GM18526 (cell line): ENCODE results near the gene SAG.

ENCODE experiments used
- POLR2A ChIP-seq: IDR thresholded peaks from 3 replicates; pipeline ENCODE4 v1.6.1; 2011; ENCODE audit not compliant: insufficient read length; ENCODE audit errors: extremely low read depth

SAG gene

DNA sequence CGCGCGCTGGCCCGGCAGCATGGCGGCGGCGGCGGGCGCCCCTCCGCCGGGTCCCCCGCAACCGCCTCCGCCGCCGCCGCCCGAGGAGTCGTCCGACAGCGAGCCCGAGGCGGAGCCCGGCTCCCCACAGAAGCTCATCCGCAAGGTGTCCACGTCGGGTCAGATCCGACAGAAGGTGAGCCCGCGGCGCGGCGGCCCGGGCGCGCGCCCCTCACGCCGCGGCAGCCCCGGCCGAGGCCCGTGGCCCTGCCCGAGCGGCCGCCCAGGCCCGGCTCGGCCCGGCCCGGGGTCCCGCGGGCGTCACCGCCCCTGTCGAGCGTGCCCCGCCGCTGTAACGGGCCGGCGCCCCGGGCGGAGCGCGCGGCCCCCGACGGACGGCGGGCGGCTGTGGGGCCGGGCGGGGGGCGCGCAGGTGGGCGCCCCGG is 46.9 kb downstream of the SAG start:
- TF ChIP-seq POLR2A: peak; percentile 54

DNA sequence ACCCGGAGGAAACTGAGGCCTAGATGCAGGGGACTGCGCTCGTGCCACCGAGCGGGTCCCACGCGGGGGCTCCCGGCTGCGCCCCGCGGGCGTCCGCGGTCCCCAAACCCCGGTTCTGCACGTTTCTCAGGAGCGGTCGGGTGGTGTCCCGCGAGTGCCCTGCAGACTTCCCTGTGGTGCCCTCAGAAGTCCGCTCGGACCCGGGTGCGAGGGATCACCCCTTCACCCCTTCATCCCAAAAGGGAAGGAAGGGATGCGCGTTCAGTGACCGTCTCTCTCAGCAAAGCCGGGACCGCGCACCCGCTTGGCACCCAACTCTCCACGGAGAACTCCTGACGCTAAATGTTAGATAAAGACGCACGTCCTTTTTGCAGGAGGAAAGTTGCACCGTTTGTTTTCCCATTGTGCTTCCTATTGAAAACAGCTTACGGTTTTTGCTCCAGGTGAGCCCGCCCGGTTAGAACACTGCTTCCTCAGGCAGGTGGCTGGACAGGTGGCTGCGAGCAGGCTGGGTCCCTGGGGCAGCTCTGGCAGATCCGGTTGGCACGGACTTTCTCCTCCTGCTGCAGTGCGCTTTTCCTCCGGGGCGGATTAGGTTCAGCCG is 47.5 kb downstream of the SAG start:
- no peak for TF ChIP-seq POLR2A

DNA sequence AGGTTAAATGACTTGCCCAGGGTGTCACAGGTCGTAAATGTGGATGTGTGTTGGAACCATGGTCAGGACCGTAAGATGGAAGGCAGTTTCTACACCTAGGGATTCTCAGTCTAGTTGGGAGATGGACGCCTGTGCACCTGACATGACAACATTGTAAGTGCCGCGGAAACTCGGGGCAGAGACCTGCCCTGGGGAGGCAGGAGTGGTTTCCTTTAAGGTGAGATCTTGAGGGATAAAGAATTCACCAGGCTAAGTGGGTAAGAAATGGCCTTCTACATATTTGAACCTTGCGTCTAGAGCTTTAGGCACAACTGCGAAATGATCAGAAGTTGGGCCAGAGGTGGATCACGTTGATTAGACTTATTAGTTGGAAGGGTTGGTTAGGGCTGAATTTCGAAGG is 48.3 kb downstream of the SAG start:
- TF ChIP-seq POLR2A: no peak

DNA sequence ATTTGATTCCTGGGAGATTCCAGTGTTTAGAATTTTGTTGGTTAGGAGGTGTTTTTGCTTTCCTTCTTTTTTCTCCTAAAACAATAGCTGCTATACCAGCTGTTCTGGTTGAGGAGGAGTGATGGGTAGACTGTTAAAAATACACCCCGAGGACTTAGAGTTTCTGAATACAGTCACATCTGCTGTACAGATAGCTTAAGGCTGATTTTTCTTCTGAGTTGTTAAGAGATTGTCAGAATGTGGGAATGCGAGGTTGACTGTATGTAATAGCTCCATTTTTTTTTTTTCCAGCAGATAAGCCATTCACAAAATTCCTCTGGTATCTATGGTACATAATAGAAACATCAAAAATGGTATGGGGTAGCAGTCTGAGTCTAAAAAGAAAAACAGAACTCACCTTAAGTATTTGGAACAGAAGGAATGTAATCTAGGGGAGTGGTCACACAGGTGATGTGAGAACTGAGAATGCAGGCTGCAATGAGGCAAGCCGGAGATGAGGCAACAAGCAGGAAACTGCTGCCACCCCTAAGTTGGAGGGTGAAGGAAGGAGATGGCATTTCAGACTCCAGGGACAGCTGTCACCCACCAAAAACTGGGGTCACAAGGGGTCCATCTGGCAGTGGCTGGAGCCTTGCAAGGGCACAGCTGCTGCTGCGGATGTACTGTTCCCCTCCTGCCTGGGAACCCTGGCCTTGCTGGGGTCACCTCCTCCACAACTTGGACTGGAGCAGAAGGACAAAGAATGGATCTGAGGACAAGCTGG is 49.1 kb downstream of the SAG start:
- no peak for TF ChIP-seq POLR2A

DNA sequence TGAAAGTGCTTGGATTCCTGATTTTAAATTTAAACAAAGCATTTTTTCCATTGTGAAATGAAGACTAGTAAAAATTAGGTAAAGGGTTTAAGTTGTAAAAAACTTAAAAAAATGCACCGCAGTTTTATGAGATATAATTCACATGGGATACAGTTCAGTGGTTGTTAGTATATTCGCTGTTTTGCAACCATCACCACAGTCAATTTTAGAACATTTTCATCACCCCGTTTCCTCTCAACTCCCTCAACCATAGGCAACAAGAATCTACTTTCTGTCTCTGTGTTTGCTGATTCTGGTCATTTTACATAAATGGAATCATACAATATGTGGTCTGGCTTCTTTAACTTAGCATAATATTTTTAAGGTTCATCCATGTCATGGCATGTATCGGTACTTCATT is 50.7 kb downstream of the SAG start:
- no peak for TF ChIP-seq POLR2A

DNA sequence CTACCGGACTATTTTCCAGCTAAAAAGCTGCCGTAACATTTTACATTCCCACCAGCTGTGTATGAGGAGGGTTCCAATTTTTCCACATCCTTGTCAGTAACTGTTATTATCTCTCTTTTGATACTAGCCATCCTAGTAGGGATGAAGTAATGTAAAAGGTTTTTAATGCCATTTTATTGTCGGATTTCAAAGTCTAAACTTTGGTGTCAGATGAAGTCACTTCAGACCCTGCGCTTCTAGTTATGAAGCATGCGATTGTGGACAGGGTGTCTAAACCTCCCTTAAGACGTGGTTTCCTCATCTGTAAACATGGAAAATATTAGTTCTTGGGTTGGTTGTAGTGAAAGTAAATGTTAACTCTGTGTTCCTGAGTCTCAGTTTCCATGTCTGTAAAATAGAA is 51.3 kb downstream of the SAG start:
- TF ChIP-seq POLR2A: no peak

DNA sequence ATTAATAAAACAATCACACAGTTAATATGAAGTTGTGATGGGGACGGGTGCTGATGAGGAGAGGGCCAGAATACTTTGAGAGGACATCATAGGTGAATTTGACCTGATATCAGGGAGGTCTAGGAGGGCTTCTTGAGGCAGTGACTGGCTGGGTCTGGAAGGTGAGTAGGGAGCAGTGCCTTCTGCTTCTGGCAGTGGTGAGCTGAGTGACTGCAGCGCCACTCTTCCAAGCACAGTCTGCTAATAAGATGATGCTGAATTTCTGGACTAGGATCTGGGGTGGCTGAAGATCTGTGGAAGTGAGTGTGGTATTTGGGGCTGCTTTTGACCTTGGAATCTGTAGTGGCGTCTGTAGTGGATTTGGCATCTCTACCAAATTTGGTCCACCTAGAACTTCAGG is 52.2 kb downstream of the SAG start:
- TF ChIP-seq POLR2A: no peak

DNA sequence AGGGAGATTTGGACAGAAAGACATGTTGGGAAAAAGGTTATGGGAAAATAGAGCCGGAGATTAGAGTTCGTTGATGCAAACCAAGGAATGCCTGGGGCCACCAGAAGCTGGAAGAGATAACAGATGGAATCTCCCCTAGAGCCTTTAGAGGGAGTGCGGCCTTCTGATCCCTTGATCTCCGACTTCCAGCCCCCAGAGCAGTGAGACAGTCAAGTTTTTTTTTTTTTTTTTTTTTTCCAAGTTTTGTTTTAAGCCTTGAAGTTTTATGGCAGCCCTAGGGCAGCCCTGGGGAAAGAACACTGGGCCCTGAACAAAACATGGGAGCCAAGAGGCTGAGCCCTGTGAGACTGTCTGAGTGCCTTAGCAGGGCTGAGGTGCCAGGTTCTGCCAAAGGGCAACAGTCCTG is 53.2 kb downstream of the SAG start:
- no peak for TF ChIP-seq POLR2A

DNA sequence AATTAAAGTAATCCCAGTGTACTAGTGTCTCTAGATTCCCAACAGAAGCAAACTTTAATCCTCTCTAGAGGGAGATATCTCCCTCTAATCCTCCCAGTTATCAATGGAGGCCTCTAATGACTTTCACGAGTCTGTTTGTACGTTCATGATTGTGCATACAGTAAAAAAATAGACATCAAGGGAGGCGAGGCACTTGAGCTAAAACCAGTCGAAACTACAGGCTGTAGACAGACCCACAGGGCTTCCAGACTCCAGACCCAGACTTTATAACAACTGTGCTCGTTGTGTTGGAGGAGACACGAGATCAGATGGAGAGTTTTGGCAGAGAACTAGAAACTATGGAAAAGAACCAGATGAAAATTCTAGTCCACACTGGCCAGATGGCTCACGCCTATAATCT is 53.7 kb downstream of the SAG start:
- TF ChIP-seq POLR2A: no peak

DNA sequence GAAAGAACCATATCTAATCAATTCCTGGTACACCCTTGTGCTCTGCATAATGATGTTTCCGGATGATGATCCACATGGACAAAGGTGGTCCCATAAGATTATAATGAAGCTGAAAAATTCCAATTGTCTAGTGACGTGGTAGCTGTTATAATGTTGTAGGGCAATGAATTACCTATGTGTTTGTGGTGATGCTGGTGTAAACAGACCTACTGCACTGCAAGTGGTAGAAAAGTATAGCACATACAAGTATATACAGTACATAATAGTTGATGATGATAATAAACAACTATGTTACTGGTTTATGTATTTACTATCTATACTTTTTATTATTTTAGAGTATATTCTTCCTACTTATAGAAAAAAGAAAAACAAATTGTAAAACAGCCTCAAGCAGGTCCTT is 55.1 kb downstream of the SAG start:
- TF ChIP-seq POLR2A: no peak

DNA sequence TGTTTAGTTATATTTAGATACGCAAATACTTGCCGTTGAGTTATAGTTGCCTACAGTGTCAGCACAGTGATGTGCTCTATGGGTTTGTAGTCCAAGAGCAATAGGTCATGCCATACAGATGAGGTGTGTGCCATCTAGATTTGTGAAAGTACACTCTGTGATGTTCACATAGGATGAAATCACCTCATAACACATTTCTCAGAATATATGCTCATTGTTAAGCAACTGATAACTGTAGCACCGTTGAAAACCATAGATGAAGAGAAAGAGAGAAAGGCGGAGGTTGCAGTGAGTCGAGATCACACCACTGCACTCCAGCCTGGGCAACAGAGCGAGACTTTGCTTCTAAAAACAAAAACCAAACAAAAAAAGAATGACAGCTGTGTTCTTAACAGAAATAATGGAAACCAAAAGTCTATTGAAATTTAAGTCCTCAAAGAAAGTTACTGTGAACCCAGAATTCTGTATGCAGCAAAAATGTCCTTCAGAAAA is 56.2 kb downstream of the SAG start:
- TF ChIP-seq POLR2A: no peak

DNA sequence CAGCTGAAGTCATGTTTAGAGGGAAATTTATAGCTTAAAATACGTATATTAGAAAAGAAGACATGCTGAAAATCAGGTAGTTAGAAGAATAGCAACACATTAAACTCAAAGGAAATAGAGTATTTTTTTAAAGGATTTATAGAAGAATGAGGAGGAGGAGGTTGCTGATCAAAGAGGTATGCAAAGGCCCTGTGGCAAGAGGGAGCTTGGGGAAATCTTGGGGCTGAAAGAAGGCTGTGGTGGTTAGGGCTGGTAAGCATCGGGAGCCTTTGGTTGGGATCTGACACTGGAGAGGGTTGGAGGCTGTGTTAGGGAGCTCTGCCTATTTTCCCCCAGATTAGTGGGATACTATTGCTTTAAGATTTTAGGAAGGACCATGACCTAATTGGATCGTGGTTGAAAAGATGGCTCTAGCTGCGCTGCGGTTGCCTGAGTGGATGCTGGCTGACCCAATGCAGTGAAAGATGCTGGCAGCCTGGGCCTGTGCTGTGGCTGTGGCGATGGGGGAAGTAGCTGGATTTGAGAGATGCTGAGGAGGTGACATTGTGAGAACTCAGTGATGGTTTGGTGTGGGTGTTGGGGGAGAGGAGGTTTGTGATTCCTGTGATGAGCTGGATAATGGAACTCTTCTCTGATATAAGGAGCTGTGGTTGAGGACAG is 58.4 kb downstream of the SAG start:
- TF ChIP-seq POLR2A: no peak

DNA sequence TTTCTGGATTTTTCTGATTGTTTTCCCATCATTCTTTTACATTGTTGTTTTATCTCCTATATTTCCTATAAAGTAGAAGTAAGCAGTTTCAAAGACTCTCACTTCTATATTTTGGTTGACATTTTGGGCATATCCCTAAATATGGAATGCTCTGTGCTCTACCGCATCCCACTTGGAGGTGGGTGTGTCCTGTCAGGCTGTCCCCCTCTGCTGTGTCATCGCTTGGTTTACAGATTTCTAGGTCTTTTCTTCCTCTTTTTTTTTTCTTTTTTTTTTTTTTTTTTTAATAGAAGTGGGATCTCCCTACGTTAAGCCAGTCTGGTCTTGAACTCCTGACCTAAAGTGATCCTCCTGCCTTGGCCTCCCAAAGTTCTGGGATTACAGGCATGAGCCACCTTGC is 60.0 kb downstream of the SAG start:
- TF ChIP-seq POLR2A: no peak

DNA sequence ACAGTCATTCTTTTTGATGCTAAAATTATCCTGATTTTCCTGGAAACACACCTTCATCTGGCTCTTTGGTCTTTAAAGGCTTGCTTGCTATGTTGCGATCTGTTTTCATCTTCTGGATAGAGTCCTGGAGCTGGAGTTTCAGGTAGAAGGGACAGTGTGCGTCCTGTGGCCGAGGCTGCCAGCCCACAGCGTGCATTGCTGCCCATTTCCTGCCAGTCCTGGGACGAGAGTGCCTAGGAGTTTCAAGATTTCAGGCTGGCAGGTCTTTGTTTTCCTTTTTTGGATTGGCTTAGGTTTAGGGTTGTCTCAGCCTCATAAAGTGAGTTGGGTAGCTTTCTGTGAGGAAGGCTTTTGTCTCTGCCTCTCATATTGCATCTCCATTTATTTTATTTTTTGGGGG is 61.1 kb downstream of the SAG start:
- TF ChIP-seq POLR2A: no peak

DNA sequence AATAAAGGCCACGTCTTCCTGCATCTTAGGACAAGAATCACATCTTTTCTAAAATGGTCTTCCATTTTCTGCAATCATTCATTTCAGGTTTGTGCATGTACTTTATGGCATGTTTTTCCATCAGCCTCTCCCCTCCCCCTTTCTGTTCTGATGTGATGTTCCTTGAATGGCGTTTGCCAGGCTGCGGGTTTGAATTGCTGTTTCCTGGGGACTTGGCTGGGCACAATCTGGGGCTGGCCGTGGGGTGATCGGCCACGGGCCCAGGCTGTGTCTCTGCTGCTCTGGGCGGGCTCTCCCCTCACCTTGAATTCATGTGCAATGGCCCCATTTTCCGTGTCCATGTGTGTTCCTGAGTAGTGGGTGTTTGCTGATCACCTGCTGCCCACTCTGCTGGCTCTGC is 61.8 kb downstream of the SAG start:
- no peak for TF ChIP-seq POLR2A
